GM20000 (cell line): ENCODE results near the gene PCNX2.
"Not testable (repeated sequence)": the region's sequence is repeated elsewhere in the genome, so short reads cannot be mapped to it uniquely, and the experiment has no call there.

Source experiments
- DNase-seq: peaks from one replicate; pipeline ENCODE4 v3.0.0; 2012; ENCODE audit warnings: low spot score
- CTCF ChIP-seq: IDR thresholded peaks from 2 replicates; pipeline ENCODE4 v1.5.1; 2012; ENCODE audit warnings: mild to moderate bottlenecking, control low read depth; ENCODE audit errors: extremely low read depth, missing control alignments

Gene PCNX2

DNA sequence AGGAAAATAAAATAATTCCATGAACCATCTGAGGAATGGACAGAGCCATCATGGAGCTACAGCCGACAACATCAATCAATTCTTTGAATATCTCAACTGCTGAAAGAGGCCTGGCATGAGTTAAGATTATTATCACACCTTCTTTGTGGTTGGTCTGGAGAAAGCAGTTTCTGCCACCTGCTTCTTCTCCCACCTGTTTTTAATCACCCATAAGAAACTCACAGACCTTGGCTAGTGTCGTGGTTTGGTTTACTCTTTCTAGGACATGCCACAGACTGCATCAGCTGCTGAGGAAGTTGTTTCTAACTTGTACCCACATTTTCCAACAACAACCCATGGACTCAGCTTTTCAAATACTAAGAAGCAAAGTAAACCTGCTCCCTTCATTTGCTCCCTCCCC, 279.6 kb downstream of the PCNX2 start:
- TF ChIP-seq CTCF, result no peak
- DNase-seq, result no peak

DNA sequence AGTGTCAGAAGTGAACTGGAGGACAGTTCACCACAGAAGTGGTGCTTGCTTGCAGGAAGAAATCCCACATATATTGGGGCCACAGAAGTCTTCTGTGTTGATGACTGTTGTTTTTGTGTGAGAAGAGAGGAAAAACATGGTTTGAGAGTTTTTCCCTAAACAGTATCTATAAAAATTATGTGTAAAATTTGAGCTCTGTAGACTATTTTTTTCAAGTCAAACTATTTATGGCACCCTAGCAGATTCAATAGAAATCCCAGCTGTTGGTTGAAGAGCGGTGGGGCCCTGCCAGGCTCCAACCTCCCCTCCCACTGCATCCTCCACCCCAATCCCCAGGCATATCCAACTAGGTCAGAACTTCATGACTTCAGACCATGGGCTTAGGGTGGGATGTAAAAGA, 283.5 kb downstream of the PCNX2 start:
- no peak for DNase-seq
- TF ChIP-seq CTCF, result no peak

- DNase-seq, result no peak
- no peak for TF ChIP-seq CTCF
These were observed 285.4 kb downstream of the PCNX2 start for GRCh38 chr1:233010146-233010545.

- DNase-seq, result no peak
- TF ChIP-seq CTCF, result no peak
These were observed 289.0 kb downstream of the PCNX2 start for GRCh38 chr1:233006541-233006973.

GRCh38 chr1:233006108-233006507, 289.4 kb downstream of the PCNX2 start:
- no peak for DNase-seq
- TF ChIP-seq CTCF, result no peak

DNA sequence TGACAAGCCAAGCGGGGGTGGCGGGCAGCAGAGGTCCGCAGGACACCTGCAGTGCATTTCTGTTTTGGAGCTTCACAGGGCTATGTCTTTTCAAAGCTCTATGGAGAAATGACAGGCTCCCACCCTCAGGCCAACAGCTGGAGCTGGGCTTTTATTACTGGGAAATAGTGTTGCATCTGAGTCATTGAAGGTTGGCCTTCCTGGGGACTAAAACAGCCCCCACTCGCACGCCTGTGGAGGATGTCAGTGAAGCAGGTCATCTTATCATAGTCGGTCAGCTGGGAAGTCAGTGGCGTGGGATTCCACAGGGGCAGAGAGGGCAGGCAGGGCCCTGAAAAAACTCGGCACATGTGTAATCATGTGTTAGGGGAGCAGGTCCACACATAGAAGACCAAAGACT, 289.8 kb downstream of the PCNX2 start:
- DNase-seq, result no peak
- no peak for TF ChIP-seq CTCF

DNA sequence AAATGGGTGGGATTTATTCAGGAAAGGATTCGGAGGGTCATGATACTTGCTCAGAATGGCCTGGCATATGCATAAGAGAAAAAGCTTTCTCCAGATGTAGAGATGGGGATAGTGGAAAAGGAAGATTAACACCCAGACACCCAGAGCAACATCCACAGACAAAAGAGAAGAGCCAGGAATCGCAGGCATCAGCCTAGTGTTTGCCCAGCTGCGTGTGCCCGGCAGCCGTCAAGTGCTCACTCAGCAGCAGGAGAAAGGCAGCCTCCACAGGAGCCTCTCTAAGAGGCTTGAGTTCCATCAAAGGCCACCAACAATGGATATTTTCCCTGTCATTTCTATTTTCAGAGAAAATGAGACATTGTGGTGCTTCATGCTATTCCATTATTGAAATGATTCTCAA, 290.4 kb downstream of the PCNX2 start:
- no peak for TF ChIP-seq CTCF
- DNase-seq, result no peak

DNA sequence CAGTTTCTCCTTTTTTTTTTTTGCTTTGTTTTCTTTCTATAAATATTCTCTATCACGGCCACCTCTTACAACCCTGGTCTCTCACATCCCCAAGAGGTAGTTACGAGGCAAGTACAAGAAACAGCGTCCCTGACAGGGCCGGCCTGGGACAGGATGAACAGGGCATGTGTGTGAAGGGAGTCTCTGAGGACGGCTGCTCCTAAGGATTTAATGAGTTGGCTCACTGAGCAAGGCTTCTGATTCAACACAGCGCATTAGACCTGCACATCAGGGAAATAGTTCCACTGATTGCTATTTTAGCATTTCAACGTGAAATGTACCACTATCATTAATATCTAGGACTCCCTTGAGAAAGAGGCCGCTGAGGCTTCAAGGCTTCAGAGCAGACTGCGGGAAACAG, 291.1 kb downstream of the PCNX2 start:
- no peak for DNase-seq

GRCh38 chr1:233003638-233004037, 291.9 kb downstream of the PCNX2 start:
- DNase-seq, result not testable (repeated sequence)

More for the DNA sequence above, 291.1 kb downstream of the PCNX2 start:
- no peak for TF ChIP-seq CTCF
